ENCODE results near the gene CENATAC.

The CENATAC gene

GRCh38 chr11:119042927-119043326 lies 45.0 kb downstream of the CENATAC start:
- H3K14ac ChIP-seq (ENCODE audit: low read length), result no peak overlapping the region
- no peak overlapping the region for H3K4me3 ChIP-seq (ENCODE audit: low read depth, low read length)
- H2BK12ac ChIP-seq (ENCODE audit: low read length), result no peak overlapping the region
- no peak overlapping the region for H2BK5ac ChIP-seq (ENCODE audit: low read depth, low read length, poor library complexity)
- DNase-seq, result no peak
- peaks cover 29 to 34% of the 10 kb centered on the region in 2 experiments for H3K36me3 ChIP-seq (ENCODE audit: control insufficient read depth in 1 of 2, insufficient read depth in 2 of 2, low read length in 2 of 2)
- no peak overlapping the region for H2AFZ ChIP-seq (ENCODE audit: insufficient read depth, low read length, poor library complexity)
- H3K4me1 ChIP-seq (ENCODE audit: control insufficient read depth in 1 of 2, insufficient read depth in 2 of 2, low read length in 2 of 2), result no peaks in the 10 kb centered on the region
- H3K9me3 ChIP-seq (ENCODE audit: insufficient read depth, low read depth, low read length), result no peaks in the 10 kb centered on the region
- H3K27ac ChIP-seq (ENCODE audit: low read depth, low read length), result no peak overlapping the region
- no peak overlapping the region for H3K18ac ChIP-seq (ENCODE audit: low read length)
- H4K91ac ChIP-seq (ENCODE audit: low read depth, low read length), result no peak overlapping the region
- no peak overlapping the region for H4K12ac ChIP-seq (ENCODE audit: low read depth, low read length)
- H3K79me2 ChIP-seq (ENCODE audit: control insufficient read depth, insufficient read depth, low read length, poor library complexity), result no peaks in the 10 kb centered on the region
- H3K4me2 ChIP-seq (ENCODE audit: low read length), result no peak overlapping the region
- H2AK5ac ChIP-seq (ENCODE audit: low read length), result no peak overlapping the region
- H3K23ac ChIP-seq (ENCODE audit: low read length), result no peak overlapping the region
- WGBS (ENCODE audit: extremely low coverage, insufficient coverage, insufficient read length), result no CpG with 5 or more reads among the region's 9 CpGs
- H3K79me1 ChIP-seq (ENCODE audit: low read length), result no peaks in the 10 kb centered on the region
- no peak overlapping the region for H4K8ac ChIP-seq (ENCODE audit: low read depth, low read length)
- H3K9ac ChIP-seq (ENCODE audit: low read length), result no peak overlapping the region
- H3K4ac ChIP-seq (ENCODE audit: low read depth, low read length), result no peak overlapping the region
- H3K27me3 ChIP-seq (ENCODE audit: insufficient read depth, low read length), result no peaks in the 10 kb centered on the region
- no peak overlapping the region for H2BK120ac ChIP-seq (ENCODE audit: insufficient read depth, low read length, poor library complexity)

DNA sequence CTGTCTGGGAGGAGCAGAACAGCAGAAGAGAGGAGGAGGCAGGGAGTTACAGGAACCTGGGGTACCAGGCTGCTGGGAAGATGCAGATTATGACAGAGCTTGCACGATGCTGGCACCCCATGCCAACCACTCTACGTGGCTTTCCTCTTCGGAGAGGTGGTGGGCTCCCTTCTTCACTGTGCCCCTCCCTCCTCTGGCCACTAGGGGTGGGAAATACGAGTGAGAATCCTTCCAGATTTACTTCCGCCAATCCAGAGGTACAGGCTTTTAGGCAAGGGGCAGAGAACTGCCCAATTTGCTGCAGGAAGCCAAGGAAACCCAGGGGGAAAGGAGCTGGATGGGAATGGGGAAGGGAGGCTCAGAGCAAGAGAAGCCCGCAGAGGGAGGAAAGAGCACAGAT lies 46.8 kb downstream of the CENATAC start:
- no peak overlapping the region for H4K12ac ChIP-seq (ENCODE audit: low read depth, low read length)
- H3K4me2 ChIP-seq (ENCODE audit: low read length), result no peak overlapping the region
- no peaks in the 10 kb centered on the region for H3K4me1 ChIP-seq (ENCODE audit: control insufficient read depth in 1 of 2, insufficient read depth in 2 of 2, low read length in 2 of 2)
- no peak overlapping the region for H3K23ac ChIP-seq (ENCODE audit: low read length)
- no peak overlapping the region for H3K9ac ChIP-seq (ENCODE audit: low read length)
- H2BK12ac ChIP-seq (ENCODE audit: low read length), result no peak overlapping the region
- peaks cover 47 to 52% of the 10 kb centered on the region in 2 experiments for H3K36me3 ChIP-seq (ENCODE audit: control insufficient read depth in 1 of 2, insufficient read depth in 2 of 2, low read length in 2 of 2)
- H2BK5ac ChIP-seq (ENCODE audit: low read depth, low read length, poor library complexity), result no peak overlapping the region
- no peaks in the 10 kb centered on the region for H3K79me1 ChIP-seq (ENCODE audit: low read length)
- H2AFZ ChIP-seq (ENCODE audit: insufficient read depth, low read length, poor library complexity), result no peak overlapping the region
- no CpG with 5 or more reads among the region's 6 CpGs for WGBS (ENCODE audit: extremely low coverage, insufficient coverage, insufficient read length)
- H3K18ac ChIP-seq (ENCODE audit: low read length), result no peak overlapping the region
- H2AK5ac ChIP-seq (ENCODE audit: low read length), result no peak overlapping the region
- H3K27me3 ChIP-seq (ENCODE audit: insufficient read depth, low read length), result no peaks in the 10 kb centered on the region
- no peak overlapping the region for H3K14ac ChIP-seq (ENCODE audit: low read length)
- H3K4ac ChIP-seq (ENCODE audit: low read depth, low read length), result no peak overlapping the region
- H2BK120ac ChIP-seq (ENCODE audit: insufficient read depth, low read length, poor library complexity), result no peak overlapping the region
- no peak overlapping the region for H3K27ac ChIP-seq (ENCODE audit: low read depth, low read length)
- no peak overlapping the region for H3K4me3 ChIP-seq (ENCODE audit: low read depth, low read length)
- no peak overlapping the region for H4K8ac ChIP-seq (ENCODE audit: low read depth, low read length)
- no peak for DNase-seq
- no peaks in the 10 kb centered on the region for H3K79me2 ChIP-seq (ENCODE audit: control insufficient read depth, insufficient read depth, low read length, poor library complexity)
- no peaks in the 10 kb centered on the region for H3K9me3 ChIP-seq (ENCODE audit: insufficient read depth, low read depth, low read length)
- H4K91ac ChIP-seq (ENCODE audit: low read depth, low read length), result no peak overlapping the region

DNA sequence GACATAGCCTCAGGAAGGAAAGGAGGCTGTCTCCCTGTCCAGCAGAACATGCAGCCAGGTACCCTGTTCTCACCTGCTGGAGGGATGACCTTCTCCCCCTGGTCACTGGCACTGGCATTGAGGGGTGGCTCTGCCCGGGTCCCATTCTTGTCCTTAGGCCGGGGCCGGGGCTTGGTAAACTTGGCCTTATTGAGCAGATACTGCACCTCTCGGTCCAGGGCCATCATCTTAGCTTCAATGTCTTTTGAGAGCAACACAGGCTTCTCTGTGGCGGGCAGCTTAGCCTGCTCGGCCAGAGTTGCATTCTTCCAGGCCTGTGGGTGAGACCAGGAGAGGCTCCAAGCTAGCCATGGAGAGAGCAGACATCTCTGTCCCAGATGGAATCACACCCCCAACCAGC lies 48.6 kb downstream of the CENATAC start:
- H3K79me1 ChIP-seq (ENCODE audit: low read length), result no peaks in the 10 kb centered on the region

DNA sequence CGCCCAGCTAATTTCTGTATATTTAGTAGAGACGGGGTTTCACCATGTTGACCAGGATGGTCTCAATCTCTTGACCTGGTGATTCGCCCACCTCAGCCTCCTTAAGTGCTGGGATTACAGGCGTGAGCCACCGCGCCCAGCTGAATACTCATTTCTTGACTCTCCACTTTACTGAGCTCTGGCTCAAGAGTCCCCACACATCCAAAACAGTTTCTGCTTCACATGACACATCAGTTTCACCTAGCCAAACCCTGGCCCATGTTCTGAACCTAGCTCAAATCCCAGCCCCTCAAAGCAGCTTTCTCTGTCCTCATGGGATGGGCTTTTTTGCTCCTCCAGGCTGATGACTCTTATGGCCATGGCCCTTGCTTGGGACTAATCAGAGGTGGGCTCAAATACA lies 49.3 kb downstream of the CENATAC start:
- no peak overlapping the region for H3K14ac ChIP-seq (ENCODE audit: low read length)
- H4K8ac ChIP-seq (ENCODE audit: low read depth, low read length), result no peak overlapping the region
- no peak overlapping the region for H3K9ac ChIP-seq (ENCODE audit: low read length)
- H3K4me2 ChIP-seq (ENCODE audit: low read length), result no peak overlapping the region
- no peak overlapping the region for H2AK5ac ChIP-seq (ENCODE audit: low read length)
- DNase-seq, result no peak
- H4K12ac ChIP-seq (ENCODE audit: low read depth, low read length), result no peak overlapping the region
- peaks cover 66 to 71% of the 10 kb centered on the region in 2 experiments for H3K36me3 ChIP-seq (ENCODE audit: control insufficient read depth in 1 of 2, insufficient read depth in 2 of 2, low read length in 2 of 2)
- no peak overlapping the region for H2BK120ac ChIP-seq (ENCODE audit: insufficient read depth, low read length, poor library complexity)
- peaks cover 1% of the 10 kb centered on the region for H3K9me3 ChIP-seq (ENCODE audit: insufficient read depth, low read depth, low read length)
- no peaks in the 10 kb centered on the region for H3K4me1 ChIP-seq (ENCODE audit: control insufficient read depth in 1 of 2, insufficient read depth in 2 of 2, low read length in 2 of 2)
- no peak overlapping the region for H3K4me3 ChIP-seq (ENCODE audit: low read depth, low read length)
- H2BK12ac ChIP-seq (ENCODE audit: low read length), result no peak overlapping the region
- no peaks in the 10 kb centered on the region for H3K79me1 ChIP-seq (ENCODE audit: low read length)
- H3K27ac ChIP-seq (ENCODE audit: low read depth, low read length), result no peak overlapping the region
- no peak overlapping the region for H4K91ac ChIP-seq (ENCODE audit: low read depth, low read length)
- no peaks in the 10 kb centered on the region for H3K79me2 ChIP-seq (ENCODE audit: control insufficient read depth, insufficient read depth, low read length, poor library complexity)
- H3K23ac ChIP-seq (ENCODE audit: low read length), result no peak overlapping the region
- no CpG with 5 or more reads among the region's 6 CpGs for WGBS (ENCODE audit: extremely low coverage, insufficient coverage, insufficient read length)
- H2AFZ ChIP-seq (ENCODE audit: insufficient read depth, low read length, poor library complexity), result no peak overlapping the region
- H3K27me3 ChIP-seq (ENCODE audit: insufficient read depth, low read length), result no peaks in the 10 kb centered on the region
- H3K18ac ChIP-seq (ENCODE audit: low read length), result no peak overlapping the region
- H3K4ac ChIP-seq (ENCODE audit: low read depth, low read length), result no peak overlapping the region
- no peak overlapping the region for H2BK5ac ChIP-seq (ENCODE audit: low read depth, low read length, poor library complexity)

More for the DNA sequence above, 48.6 kb downstream of the CENATAC start:
- Histone ChIP-seq H2BK12ac (ENCODE audit: low read length) (no peak overlapping the region), H2BK5ac (ENCODE audit: low read depth, low read length, poor library complexity) (no peak overlapping the region), H3K36me3 (ENCODE audit: control insufficient read depth in 1 of 2, insufficient read depth in 2 of 2, low read length in 2 of 2) (peaks cover 59 to 64% of the 10 kb centered on the region in 2 experiments), H3K4me1 (ENCODE audit: control insufficient read depth in 1 of 2, insufficient read depth in 2 of 2, low read length in 2 of 2) (no peaks in the 10 kb centered on the region), H3K18ac (ENCODE audit: low read length) (no peak overlapping the region), H4K91ac (ENCODE audit: low read depth, low read length) (no peak overlapping the region), H2BK120ac (ENCODE audit: insufficient read depth, low read length, poor library complexity) (no peak overlapping the region), H4K12ac (ENCODE audit: low read depth, low read length) (no peak overlapping the region), H3K14ac (ENCODE audit: low read length) (no peak overlapping the region), H3K9me3 (ENCODE audit: insufficient read depth, low read depth, low read length) (peaks cover 1% of the 10 kb centered on the region), H4K8ac (ENCODE audit: low read depth, low read length) (no peak overlapping the region), H2AK5ac (ENCODE audit: low read length) (no peak overlapping the region), H3K23ac (ENCODE audit: low read length) (no peak overlapping the region), H2AFZ (ENCODE audit: insufficient read depth, low read length, poor library complexity) (no peak overlapping the region), H3K9ac (ENCODE audit: low read length) (no peak overlapping the region), H3K27ac (ENCODE audit: low read depth, low read length) (no peak overlapping the region), H3K4me3 (ENCODE audit: low read depth, low read length) (no peak overlapping the region), H3K27me3 (ENCODE audit: insufficient read depth, low read length) (no peaks in the 10 kb centered on the region), H3K4ac (ENCODE audit: low read depth, low read length) (no peak overlapping the region), H3K4me2 (ENCODE audit: low read length) (no peak overlapping the region), H3K79me2 (ENCODE audit: control insufficient read depth, insufficient read depth, low read length, poor library complexity) (no peaks in the 10 kb centered on the region)
- no peak for DNase-seq
- no CpG with 5 or more reads among the region's 6 CpGs for WGBS (ENCODE audit: extremely low coverage, insufficient coverage, insufficient read length)

All from trophoblast cell (in vitro differentiated cells and primary cell).